Astrocyte (in vitro differentiated cells and primary cell): ENCODE results near the gene TRAF3IP1. TPM values are rescaled to one million over a fixed set of nuclear protein-coding genes. Genes with fewer than 3 reads are reported as not detected.

Experiments
- DNase-seq: peaks from one replicate; pipeline ENCODE4 v3.0.0-alpha.2; 2010; ENCODE audit warnings: low read depth
- FAIRE-seq: peaks from 2 replicates; lab custom pipeline; 2011; peaks lifted over from hg19 to GRCh38; lab: Jason Lieb, UNC
- H2AFZ ChIP-seq: 2 replicates; pipeline ENCODE4 v1.6.0; 2012; ENCODE audit warnings: low read depth, low read length, inconsistent platforms
- H3K27ac ChIP-seq: 2 replicates; pipeline ENCODE4 v1.5.1; 2011; ENCODE audit warnings: low read depth, low read length, inconsistent platforms
- H3K27me3 ChIP-seq: 2 replicates; pipeline ENCODE4 v1.6.0; 2011; ENCODE audit warnings: low read length, inconsistent platforms; ENCODE audit not compliant: insufficient read depth
- H3K36me3 ChIP-seq: 2 replicates; pipeline ENCODE4 v1.5.1; 2011; ENCODE audit warnings: low read length, inconsistent platforms; ENCODE audit not compliant: insufficient read depth
- H3K4me1 ChIP-seq: 2 replicates; pipeline ENCODE4 v1.5.1; 2011; ENCODE audit warnings: low read length, inconsistent platforms; ENCODE audit not compliant: insufficient read depth
- H3K4me2 ChIP-seq: 2 replicates; pipeline ENCODE4 v1.6.0; 2012; ENCODE audit warnings: low read length, inconsistent platforms
- H3K4me3 ChIP-seq: 2 replicates; pipeline ENCODE4 v1.5.1; 2011; ENCODE audit warnings: low read depth, mild to moderate bottlenecking, low read length, inconsistent platforms; ENCODE audit not compliant: insufficient read depth
- H3K79me2 ChIP-seq: 2 replicates; pipeline ENCODE4 v1.6.0; 2012; ENCODE audit warnings: mild to moderate bottlenecking, low read length, inconsistent platforms; ENCODE audit not compliant: insufficient read depth
- H3K9ac ChIP-seq: 2 replicates; pipeline ENCODE4 v1.6.0; 2012; ENCODE audit warnings: mild to moderate bottlenecking, low read length, inconsistent platforms
- H3K9me3 ChIP-seq: 2 replicates; pipeline ENCODE4 v1.5.1; 2012; ENCODE audit warnings: low read depth, mild to moderate bottlenecking, low read length, inconsistent platforms; ENCODE audit not compliant: insufficient read depth
- H4K20me1 ChIP-seq: 2 replicates; pipeline ENCODE4 v1.6.0; 2012; ENCODE audit warnings: low read length, inconsistent platforms; ENCODE audit not compliant: insufficient read depth
- H3K27ac Mint-ChIP-seq: one replicate; pipeline ENCODE4 v1.8.0; 2021; ENCODE audit warnings: mild to moderate bottlenecking, mixed read lengths; ENCODE audit not compliant: unreplicated experiment
- H3K27me3 Mint-ChIP-seq: one replicate; pipeline ENCODE4 v1.8.0; 2021; ENCODE audit warnings: low read depth, mixed read lengths; ENCODE audit not compliant: unreplicated experiment
- H3K36me3 Mint-ChIP-seq: one replicate; pipeline ENCODE4 v1.8.0; 2021; ENCODE audit warnings: low read depth, mixed read lengths; ENCODE audit not compliant: unreplicated experiment
- H3K4me1 Mint-ChIP-seq: one replicate; pipeline ENCODE4 v1.8.0; 2021; ENCODE audit warnings: low read depth, mixed read lengths; ENCODE audit not compliant: unreplicated experiment
- H3K4me3 Mint-ChIP-seq: one replicate; pipeline ENCODE4 v1.8.0; 2021; ENCODE audit warnings: mild to moderate bottlenecking, moderate library complexity, mixed read lengths; ENCODE audit not compliant: unreplicated experiment
- H3K9me3 Mint-ChIP-seq: one replicate; pipeline ENCODE4 v1.8.0; 2021; ENCODE audit warnings: mild to moderate bottlenecking, mixed read lengths; ENCODE audit not compliant: unreplicated experiment
- EZH2 ChIP-seq: IDR thresholded peaks from 2 replicates; pipeline ENCODE4 v1.6.1; 2012; ENCODE audit warnings: mild to moderate bottlenecking, low read length, inconsistent platforms; ENCODE audit not compliant: insufficient read depth
- total RNA-seq: library from RNA; stranded (reverse); gene quantifications from 2 replicates; pipeline ENCODE4 v1.2.1, GENCODE V29; 2021
- TF ChIP-seq, protein P1 (sequence below): IDR thresholded peaks from 2 replicates; pipeline ENCODE4 v1.5.1; 2011; ENCODE audit warnings: low read depth, mild to moderate bottlenecking, inconsistent platforms, low read length, moderate library complexity; ENCODE audit not compliant: insufficient read depth

TRAF3IP1 gene
- total RNA-seq, 1 donor from 2014 or later = 19.6 TPM

DNA sequence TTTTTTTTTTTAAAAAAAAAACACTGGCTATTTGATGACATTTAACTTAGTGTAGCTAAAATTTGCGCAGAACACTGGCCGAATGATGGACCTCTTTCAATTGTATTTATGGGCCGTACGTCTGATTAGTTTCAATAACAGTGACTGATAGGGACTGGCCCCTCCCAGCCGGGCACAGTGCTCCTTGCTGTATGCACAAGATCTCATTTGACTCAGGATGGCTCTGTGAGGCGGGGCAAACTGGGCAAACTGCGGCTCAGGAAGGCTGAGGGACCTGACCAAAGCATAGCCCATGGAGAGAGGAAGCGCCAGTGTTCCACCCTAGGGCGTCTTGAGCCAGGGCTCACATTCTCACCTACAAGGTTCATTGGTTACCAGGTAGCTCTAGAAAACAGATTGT is 21.2 kb downstream of the TRAF3IP1 start:
- H3K9ac ChIP-seq = no peak overlapping the region
- Mint-ChIP-seq H3K36me3 (peaks cover 9% of the 10 kb centered on the region), H3K9me3 (no peaks in the 10 kb centered on the region), H3K4me3 (no peak overlapping the region), H3K27me3 (no peaks in the 10 kb centered on the region), H3K4me1 (peaks cover 9% of the 10 kb centered on the region), H3K27ac (no peak overlapping the region)
- H3K27me3 ChIP-seq = no peaks in the 10 kb centered on the region
- FAIRE-seq (no peak), DNase-seq (no peak)
- no peak overlapping the region for H3K4me2 ChIP-seq
- H3K79me2 ChIP-seq = peaks cover 3% of the 10 kb centered on the region
- no peaks in the 10 kb centered on the region for H3K4me1 ChIP-seq
- no peak overlapping the region for H2AFZ ChIP-seq
- peaks cover 6% of the 10 kb centered on the region for H3K36me3 ChIP-seq
- H3K4me3 ChIP-seq = no peak overlapping the region
- H3K9me3 ChIP-seq = no peaks in the 10 kb centered on the region
- no peak overlapping the region for H3K27ac ChIP-seq
- H4K20me1 ChIP-seq = peaks cover 26% of the 10 kb centered on the region
- TF ChIP-seq EZH2 = no peak
- TF ChIP-seq, protein P1, sequence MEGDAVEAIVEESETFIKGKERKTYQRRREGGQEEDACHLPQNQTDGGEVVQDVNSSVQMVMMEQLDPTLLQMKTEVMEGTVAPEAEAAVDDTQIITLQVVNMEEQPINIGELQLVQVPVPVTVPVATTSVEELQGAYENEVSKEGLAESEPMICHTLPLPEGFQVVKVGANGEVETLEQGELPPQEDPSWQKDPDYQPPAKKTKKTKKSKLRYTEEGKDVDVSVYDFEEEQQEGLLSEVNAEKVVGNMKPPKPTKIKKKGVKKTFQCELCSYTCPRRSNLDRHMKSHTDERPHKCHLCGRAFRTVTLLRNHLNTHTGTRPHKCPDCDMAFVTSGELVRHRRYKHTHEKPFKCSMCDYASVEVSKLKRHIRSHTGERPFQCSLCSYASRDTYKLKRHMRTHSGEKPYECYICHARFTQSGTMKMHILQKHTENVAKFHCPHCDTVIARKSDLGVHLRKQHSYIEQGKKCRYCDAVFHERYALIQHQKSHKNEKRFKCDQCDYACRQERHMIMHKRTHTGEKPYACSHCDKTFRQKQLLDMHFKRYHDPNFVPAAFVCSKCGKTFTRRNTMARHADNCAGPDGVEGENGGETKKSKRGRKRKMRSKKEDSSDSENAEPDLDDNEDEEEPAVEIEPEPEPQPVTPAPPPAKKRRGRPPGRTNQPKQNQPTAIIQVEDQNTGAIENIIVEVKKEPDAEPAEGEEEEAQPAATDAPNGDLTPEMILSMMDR = no peak

DNA sequence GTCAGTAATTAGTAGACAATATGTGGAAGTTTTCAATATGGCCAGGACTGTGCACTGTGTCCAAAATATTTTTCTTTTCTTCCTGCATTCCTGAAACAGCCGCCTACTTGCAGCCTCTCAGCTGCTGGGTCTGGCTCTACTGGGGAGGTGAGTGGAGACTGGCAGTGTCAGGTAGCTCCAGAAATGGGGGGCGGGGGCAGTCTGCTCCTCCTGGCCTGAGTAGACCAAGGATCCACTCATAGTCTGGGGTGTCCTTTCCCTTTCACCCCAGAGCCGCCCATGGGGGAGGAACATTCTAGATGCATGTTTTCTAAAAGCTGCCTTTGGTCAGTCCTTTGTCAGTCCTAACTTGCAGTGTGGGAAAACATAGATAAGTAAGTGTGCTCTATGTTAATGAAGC is 23.7 kb downstream of the TRAF3IP1 start:
- Mint-ChIP-seq H3K4me1 (peaks cover 9% of the 10 kb centered on the region), H3K27ac (peak overlapping the region; percentile 26), H3K27me3 (no peaks in the 10 kb centered on the region), H3K36me3 (peaks cover 15% of the 10 kb centered on the region), H3K9me3 (no peaks in the 10 kb centered on the region), H3K4me3 (no peak overlapping the region)
- TF ChIP-seq, protein P1 = no peak
- no peak for TF ChIP-seq EZH2
- H3K4me1 ChIP-seq = no peaks in the 10 kb centered on the region
- no peaks in the 10 kb centered on the region for H3K27me3 ChIP-seq
- peaks cover 7% of the 10 kb centered on the region for H4K20me1 ChIP-seq
- H3K27ac ChIP-seq = no peak overlapping the region
- FAIRE-seq (no peak), DNase-seq (no peak)
- H3K79me2 ChIP-seq = no peaks in the 10 kb centered on the region
- H3K9ac ChIP-seq = no peak overlapping the region
- H3K4me2 ChIP-seq = no peak overlapping the region
- H3K9me3 ChIP-seq = no peaks in the 10 kb centered on the region
- no peak overlapping the region for H2AFZ ChIP-seq
- no peak overlapping the region for H3K4me3 ChIP-seq
- peaks cover 3% of the 10 kb centered on the region for H3K36me3 ChIP-seq

DNA sequence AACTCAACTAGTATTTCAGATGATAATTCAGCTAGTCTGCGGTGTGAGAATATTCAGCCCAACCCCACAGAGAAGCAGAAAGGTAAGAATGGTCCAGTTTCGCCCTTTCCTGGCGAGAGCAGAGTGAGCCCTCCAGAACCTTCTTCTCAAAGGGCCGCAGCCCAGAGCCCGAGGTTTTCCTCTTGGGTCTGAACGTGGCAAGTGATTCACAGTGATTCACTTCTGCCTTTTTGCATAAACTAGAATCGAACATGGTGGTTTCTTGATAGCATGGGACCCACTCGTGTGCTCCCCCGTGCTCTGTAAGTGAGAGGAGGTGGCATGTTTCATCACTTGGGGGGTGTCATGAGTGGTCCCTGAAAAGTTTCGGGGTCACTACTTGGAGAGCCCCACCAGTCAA is 24.2 kb downstream of the TRAF3IP1 start:
- no peaks in the 10 kb centered on the region for H3K27me3 ChIP-seq
- H3K4me3 ChIP-seq = no peak overlapping the region
- no peak for FAIRE-seq
- no peaks in the 10 kb centered on the region for H3K9me3 ChIP-seq
- H3K27me3 Mint-ChIP-seq = no peaks in the 10 kb centered on the region
- TF ChIP-seq, protein P1 = no peak
- TF ChIP-seq EZH2 = no peak
- H3K4me1 ChIP-seq = no peaks in the 10 kb centered on the region
- no peak overlapping the region for H3K4me2 ChIP-seq
- H3K4me3 Mint-ChIP-seq = no peak overlapping the region
- H3K9me3 Mint-ChIP-seq = no peaks in the 10 kb centered on the region
- peaks cover 5% of the 10 kb centered on the region for H4K20me1 ChIP-seq
- H3K27ac Mint-ChIP-seq = peak overlapping the region; percentile 66
- no peak overlapping the region for H3K27ac ChIP-seq
- H3K36me3 ChIP-seq = peaks cover 4% of the 10 kb centered on the region
- DNase-seq = peak; percentile 18
- H3K79me2 ChIP-seq = no peaks in the 10 kb centered on the region
- no peak overlapping the region for H2AFZ ChIP-seq
- peaks cover 20% of the 10 kb centered on the region for H3K36me3 Mint-ChIP-seq
- H3K9ac ChIP-seq = no peak overlapping the region
- H3K4me1 Mint-ChIP-seq = peaks cover 9% of the 10 kb centered on the region
